Neural progenitor cell (in vitro differentiated cells): Measurements from ENCODE around the gene SIGLEC1.

ENCODE experiments used
- CTCF ChIP-seq: fragments of 200-600 bp; sonication (generic); IDR thresholded peaks from 2 replicates; pipeline ENCODE4 v1.5.1; 2017; ENCODE audit warnings: antibody characterized with exemption, mild to moderate bottlenecking
- EZH2 ChIP-seq: fragments of 200-600 bp; sonication (generic); IDR thresholded peaks from 2 replicates; pipeline ENCODE4 v1.6.1; 2017; ENCODE audit warnings: antibody characterized with exemption, mild to moderate bottlenecking, moderate library complexity
- EZH2phosphoT487 ChIP-seq: fragments of 200-600 bp; sonication (generic); IDR thresholded peaks from 2 replicates; pipeline ENCODE4 v1.6.1; 2017; ENCODE audit warnings: antibody characterized with exemption

GRCh38 chr20:3748073-3748472 lies 35.7 kb upstream of the SIGLEC1 start:
- no peak for TF ChIP-seq CTCF
- no peak for TF ChIP-seq EZH2phosphoT487
- TF ChIP-seq EZH2 = no peak
